ENCODE data around the gene ZNF30.
"Not testable (repeated sequence)": the region's sequence is repeated elsewhere in the genome, so short reads cannot be mapped to it uniquely, and the experiment has no call there.

Gene ZNF30

DNA sequence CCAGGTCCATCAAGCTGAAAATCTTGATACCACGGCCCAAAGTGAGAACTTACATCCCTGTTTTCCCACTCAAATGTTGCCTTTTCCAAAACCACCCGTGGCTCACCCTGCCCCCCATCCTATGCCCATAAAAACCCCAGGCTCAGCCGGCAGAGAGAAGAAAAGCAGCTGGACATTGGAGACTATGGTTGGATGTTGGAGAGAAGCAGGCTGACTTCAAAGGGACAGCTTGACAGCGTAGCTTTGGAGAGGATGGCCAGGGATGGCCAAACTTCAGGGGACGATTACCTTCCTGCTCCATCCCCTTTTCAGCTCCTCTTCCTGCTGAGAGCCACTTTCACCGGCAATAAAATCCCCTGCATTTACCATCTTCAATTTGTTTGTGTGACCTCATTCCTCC, 40.8 kb downstream of the ZNF30 start:
- Histone ChIP-seq H3K4me1 (ENCODE audit: control insufficient read depth in 5 of 5, insufficient read depth in 5 of 5, low read length in 5 of 5) (peaks cover 0 to 19% (median 16%) of the 10 kb centered on the region in 5 donors), H3K27ac (ENCODE audit: low read depth, low read length) (no peak overlapping the region), H3K36me3 (ENCODE audit: control insufficient read depth in 5 of 5, insufficient read depth in 5 of 5, low read length in 5 of 5) (no peaks in the 10 kb centered on the region), H3K27me3 (ENCODE audit: control insufficient read depth in 5 of 5, insufficient read depth in 4 of 5, low read length in 5 of 5) (no peaks in the 10 kb centered on the region), H3K9me3 (ENCODE audit: control insufficient read depth in 5 of 5, low read length in 5 of 5) (peaks cover 0 to 6% (median 2%) of the 10 kb centered on the region in 5 donors), H3K4me3 (ENCODE audit: low read depth in 1 of 5, low read length in 5 of 5) (no peak overlapping the region), H3K9ac (ENCODE audit: low read length in 5 of 5) (no peak overlapping the region)

DNA sequence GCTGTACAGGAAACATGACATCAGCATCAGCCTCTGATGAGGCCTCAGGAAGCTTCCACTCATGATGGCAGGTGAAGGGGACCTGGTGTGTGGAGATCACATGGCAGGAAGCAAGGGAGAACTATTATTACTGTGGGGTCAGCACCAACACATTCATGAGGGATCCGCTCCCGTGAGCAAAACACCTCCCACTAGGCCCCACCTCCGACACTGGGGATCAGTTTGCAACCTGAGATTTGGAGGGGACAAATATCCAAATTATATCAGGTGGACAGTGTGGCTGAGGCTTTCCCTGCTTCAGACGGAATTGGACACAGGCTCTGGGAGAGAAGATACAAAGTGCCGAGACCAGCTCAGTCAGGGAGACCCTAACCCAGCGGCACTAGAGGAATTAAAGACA, 43.0 kb downstream of the ZNF30 start:
- no peaks in the 10 kb centered on the region for H3K36me3 ChIP-seq (ENCODE audit: control insufficient read depth in 5 of 5, insufficient read depth in 5 of 5, low read length in 5 of 5)
- no peak overlapping the region for H3K4me3 ChIP-seq (ENCODE audit: low read depth in 1 of 5, low read length in 5 of 5)
- no peak overlapping the region for H3K27ac ChIP-seq (ENCODE audit: low read depth, low read length)
- H3K4me1 ChIP-seq (ENCODE audit: control insufficient read depth in 5 of 5, insufficient read depth in 5 of 5, low read length in 5 of 5), result peaks cover 2 to 18% (median 11%) of the 10 kb centered on the region in 5 donors
- no peaks in the 10 kb centered on the region for H3K27me3 ChIP-seq (ENCODE audit: control insufficient read depth in 5 of 5, insufficient read depth in 4 of 5, low read length in 5 of 5)
- H3K9me3 ChIP-seq (ENCODE audit: control insufficient read depth in 5 of 5, low read length in 5 of 5), result peaks cover 0 to 6% (median 2%) of the 10 kb centered on the region in 5 donors
- no peak overlapping the region for H3K9ac ChIP-seq (ENCODE audit: low read length in 5 of 5)

DNA sequence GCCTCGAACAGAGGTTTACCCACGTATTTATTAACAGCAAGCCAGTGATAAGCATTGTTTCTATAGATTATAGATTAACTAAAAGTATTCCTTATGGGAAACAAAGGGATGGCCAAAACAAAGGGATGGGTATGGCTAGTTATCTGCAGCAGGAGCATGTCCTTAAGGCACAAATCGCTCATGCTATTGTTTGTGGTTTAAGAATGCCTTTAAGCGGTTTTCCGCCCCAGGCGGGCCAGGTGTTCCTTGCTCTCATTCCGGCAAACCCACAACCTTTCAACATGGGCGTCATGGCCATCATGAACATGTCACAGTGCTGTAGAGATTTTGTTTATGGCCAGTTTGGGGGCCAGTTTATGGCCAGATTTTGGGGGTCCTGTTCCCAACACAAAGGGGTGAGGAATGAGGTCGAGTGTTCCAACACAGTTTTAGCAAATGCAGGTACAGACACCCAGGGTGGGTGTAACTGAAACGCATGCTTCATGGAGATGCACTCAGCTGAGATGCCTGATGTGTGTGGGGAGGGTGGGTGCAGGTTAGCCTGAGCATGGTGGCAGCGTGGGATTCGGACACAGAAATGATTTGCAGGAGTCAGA, 43.6 kb downstream of the ZNF30 start:
- H3K36me3 ChIP-seq (ENCODE audit: control insufficient read depth in 5 of 5, insufficient read depth in 5 of 5, low read length in 5 of 5); H3K9me3 ChIP-seq (ENCODE audit: control insufficient read depth in 5 of 5, low read length in 5 of 5); H3K4me3 ChIP-seq (ENCODE audit: low read depth in 1 of 5, low read length in 5 of 5); H3K9ac ChIP-seq (ENCODE audit: low read length in 5 of 5); H3K27ac ChIP-seq (ENCODE audit: low read depth, low read length); H3K27me3 ChIP-seq (ENCODE audit: control insufficient read depth in 5 of 5, insufficient read depth in 4 of 5, low read length in 5 of 5): not testable (repeated sequence)
- peaks cover 2 to 18% (median 11%) of the 10 kb centered on the region in 5 donors for H3K4me1 ChIP-seq (ENCODE audit: control insufficient read depth in 5 of 5, insufficient read depth in 5 of 5, low read length in 5 of 5)

DNA sequence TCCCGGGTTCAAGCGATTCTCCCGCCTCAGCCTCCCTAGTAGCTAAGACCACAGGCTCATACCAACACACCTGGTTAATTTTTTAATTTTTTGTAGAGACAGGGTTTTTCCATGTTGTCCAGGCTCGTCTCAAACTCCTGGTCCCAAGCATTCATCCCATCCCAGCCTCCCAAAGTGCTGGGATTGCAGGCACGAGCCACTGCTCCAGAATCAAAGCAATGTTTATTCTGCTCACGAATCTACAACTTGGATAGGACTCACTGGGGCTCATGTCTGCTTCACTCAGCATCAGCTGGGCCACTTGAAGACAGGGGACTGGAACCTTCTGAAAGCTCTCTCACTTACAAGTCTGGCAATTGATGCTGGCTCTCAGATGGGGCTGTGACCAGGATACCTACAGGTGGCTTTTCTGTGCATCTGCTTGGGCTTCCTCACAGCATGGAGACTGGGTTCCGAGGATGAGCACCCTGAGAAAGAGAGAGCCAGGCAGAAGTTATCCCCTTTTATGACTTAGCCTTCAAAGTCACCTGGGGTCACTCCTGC, 45.5 kb downstream of the ZNF30 start:
- Histone ChIP-seq H3K27me3 (ENCODE audit: control insufficient read depth in 5 of 5, insufficient read depth in 4 of 5, low read length in 5 of 5) (no peaks in the 10 kb centered on the region), H3K9me3 (ENCODE audit: control insufficient read depth in 5 of 5, low read length in 5 of 5) (peaks cover 2 to 13% (median 6%) of the 10 kb centered on the region in 5 donors), H3K27ac (ENCODE audit: low read depth, low read length) (no peak overlapping the region), H3K9ac (ENCODE audit: low read length in 5 of 5) (no peak overlapping the region), H3K4me3 (ENCODE audit: low read depth in 1 of 5, low read length in 5 of 5) (no peak overlapping the region), H3K4me1 (ENCODE audit: control insufficient read depth in 5 of 5, insufficient read depth in 5 of 5, low read length in 5 of 5) (peaks cover 2 to 18% (median 11%) of the 10 kb centered on the region in 5 donors), H3K36me3 (ENCODE audit: control insufficient read depth in 5 of 5, insufficient read depth in 5 of 5, low read length in 5 of 5) (no peaks in the 10 kb centered on the region)

DNA sequence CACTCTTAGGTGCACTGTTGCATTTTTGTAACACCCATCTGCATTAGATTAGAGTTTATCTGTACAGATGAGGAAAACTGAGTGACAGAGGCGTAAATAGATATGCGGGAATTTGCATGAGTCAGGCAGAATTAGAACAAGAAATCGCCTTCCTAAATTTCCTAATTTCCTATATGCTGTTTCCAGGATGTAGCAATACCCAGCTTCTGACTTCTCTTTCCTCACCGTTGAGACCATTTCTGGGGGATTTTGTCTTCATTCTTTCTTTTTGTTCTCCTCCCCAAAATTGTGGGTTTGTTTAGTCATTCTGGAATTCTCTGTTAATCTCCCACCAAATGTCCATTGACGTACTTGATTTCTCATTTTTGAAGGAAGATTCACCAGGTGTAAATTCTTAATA, 47.9 kb downstream of the ZNF30 start:
- Histone ChIP-seq H3K27me3 (ENCODE audit: control insufficient read depth in 5 of 5, insufficient read depth in 4 of 5, low read length in 5 of 5) (no peaks in the 10 kb centered on the region), H3K9ac (ENCODE audit: low read length in 5 of 5) (no peak overlapping the region), H3K4me3 (ENCODE audit: low read depth in 1 of 5, low read length in 5 of 5) (no peak overlapping the region), H3K4me1 (ENCODE audit: control insufficient read depth in 5 of 5, insufficient read depth in 5 of 5, low read length in 5 of 5) (peaks cover 2 to 18% (median 11%) of the 10 kb centered on the region in 5 donors), H3K9me3 (ENCODE audit: control insufficient read depth in 5 of 5, low read length in 5 of 5) (peaks cover 0 to 7% (median 6%) of the 10 kb centered on the region in 5 donors), H3K27ac (ENCODE audit: low read depth, low read length) (no peak overlapping the region), H3K36me3 (ENCODE audit: control insufficient read depth in 5 of 5, insufficient read depth in 5 of 5, low read length in 5 of 5) (no peaks in the 10 kb centered on the region)

DNA sequence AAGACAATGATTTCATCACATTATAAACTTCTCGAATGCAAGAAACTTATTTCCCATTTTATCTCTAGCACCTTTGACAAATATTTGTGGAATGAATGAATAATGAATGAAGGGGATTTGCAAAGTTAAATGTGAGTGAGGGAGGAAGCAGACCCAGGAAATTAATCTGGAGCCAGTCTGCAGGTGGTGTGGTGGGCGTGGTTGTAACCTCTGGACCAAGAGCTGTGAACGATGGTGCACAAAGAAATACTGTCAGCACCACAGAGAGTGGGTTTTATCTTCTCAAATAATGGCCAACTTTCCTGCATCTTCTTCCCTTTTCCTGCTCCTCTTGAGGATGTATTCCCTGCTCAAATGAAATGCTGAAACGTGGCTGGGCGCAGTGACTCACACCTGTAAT, 48.4 kb downstream of the ZNF30 start:
- H3K27ac ChIP-seq (ENCODE audit: low read depth, low read length), result no peak overlapping the region
- H3K9me3 ChIP-seq (ENCODE audit: control insufficient read depth in 5 of 5, low read length in 5 of 5), result peaks cover 0 to 7% (median 6%) of the 10 kb centered on the region in 5 donors

DNA sequence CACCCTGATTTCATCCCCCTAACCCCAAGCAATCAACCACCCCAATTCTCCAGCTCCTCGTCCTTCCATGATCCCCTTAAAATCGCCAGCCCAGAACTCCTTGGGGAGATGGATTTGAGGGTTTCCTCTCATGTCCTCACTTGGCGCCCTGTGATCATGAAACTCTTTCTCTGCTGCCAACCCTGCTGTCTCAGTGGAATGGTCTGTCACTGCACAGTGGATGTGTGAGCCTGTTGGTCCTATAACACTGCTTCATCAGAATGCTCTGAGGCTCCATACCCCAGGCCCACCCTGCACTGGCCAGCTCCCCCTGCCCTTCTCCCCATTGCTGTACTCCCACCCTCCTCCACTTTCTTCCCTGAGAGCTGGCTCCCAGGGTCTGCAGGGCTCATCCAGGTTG, 49.9 kb downstream of the ZNF30 start:
- Histone ChIP-seq H3K9me3 (ENCODE audit: control insufficient read depth in 5 of 5, low read length in 5 of 5) (peaks cover 0 to 7% (median 6%) of the 10 kb centered on the region in 5 donors), H3K27me3 (ENCODE audit: control insufficient read depth in 5 of 5, insufficient read depth in 4 of 5, low read length in 5 of 5) (no peaks in the 10 kb centered on the region), H3K4me1 (ENCODE audit: control insufficient read depth in 5 of 5, insufficient read depth in 5 of 5, low read length in 5 of 5) (peaks cover 2 to 18% (median 11%) of the 10 kb centered on the region in 5 donors), H3K27ac (ENCODE audit: low read depth, low read length) (no peak overlapping the region), H3K9ac (ENCODE audit: low read length in 5 of 5) (no peak overlapping the region), H3K36me3 (ENCODE audit: control insufficient read depth in 5 of 5, insufficient read depth in 5 of 5, low read length in 5 of 5) (no peaks in the 10 kb centered on the region), H3K4me3 (ENCODE audit: low read depth in 1 of 5, low read length in 5 of 5) (no peak overlapping the region)

More for the DNA sequence above, 48.4 kb downstream of the ZNF30 start:
- H3K9ac ChIP-seq (ENCODE audit: low read length in 5 of 5), result no peak overlapping the region
- peaks cover 2 to 18% (median 11%) of the 10 kb centered on the region in 5 donors for H3K4me1 ChIP-seq (ENCODE audit: control insufficient read depth in 5 of 5, insufficient read depth in 5 of 5, low read length in 5 of 5)
- H3K27me3 ChIP-seq (ENCODE audit: control insufficient read depth in 5 of 5, insufficient read depth in 4 of 5, low read length in 5 of 5), result no peaks in the 10 kb centered on the region
- H3K36me3 ChIP-seq (ENCODE audit: control insufficient read depth in 5 of 5, insufficient read depth in 5 of 5, low read length in 5 of 5), result no peaks in the 10 kb centered on the region
- no peak overlapping the region for H3K4me3 ChIP-seq (ENCODE audit: low read depth in 1 of 5, low read length in 5 of 5)

DNA sequence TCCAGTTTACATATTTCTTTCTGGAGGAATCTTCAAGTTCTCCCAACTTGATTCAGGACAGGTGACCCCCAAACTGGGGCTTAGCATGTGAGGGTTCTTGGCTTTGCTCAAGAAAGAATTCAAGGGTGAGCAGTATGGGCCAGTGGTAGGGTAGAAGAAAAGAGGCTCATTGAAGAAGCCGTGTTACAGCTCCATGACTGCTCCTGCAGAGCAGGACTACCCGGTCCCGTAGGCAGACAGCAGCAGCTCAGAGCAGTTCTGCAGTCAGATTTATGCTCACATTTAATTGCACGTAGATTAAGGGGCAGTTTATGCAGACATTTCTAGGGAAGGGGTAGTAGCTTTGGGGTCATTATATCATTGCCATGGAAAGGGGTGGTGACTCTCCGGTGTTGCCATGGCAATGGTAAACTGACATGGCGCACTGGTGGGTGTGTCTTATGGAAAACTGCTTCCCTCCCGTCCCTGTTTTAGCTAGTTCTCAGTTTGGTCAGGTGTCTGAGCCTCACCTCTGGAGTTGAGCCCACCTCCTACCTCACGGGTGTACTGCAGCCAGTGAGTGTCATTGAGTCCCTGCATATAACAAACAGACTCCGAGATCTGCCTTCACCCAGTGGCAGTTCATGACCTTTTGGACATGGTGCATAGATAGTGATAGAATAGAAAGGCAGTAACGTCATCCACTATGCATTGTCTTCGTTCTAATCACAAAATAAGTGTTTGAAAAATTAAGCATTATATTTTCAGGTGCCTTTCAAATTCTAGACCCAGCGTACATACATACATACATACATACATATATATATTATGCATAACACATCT, 53.3 kb downstream of the ZNF30 start:
- no peak overlapping the region for H3K9ac ChIP-seq (ENCODE audit: low read length in 5 of 5)
- H3K27ac ChIP-seq (ENCODE audit: low read depth, low read length), result no peak overlapping the region
- no peaks in the 10 kb centered on the region for H3K27me3 ChIP-seq (ENCODE audit: control insufficient read depth in 5 of 5, insufficient read depth in 4 of 5, low read length in 5 of 5)
- peaks cover 0 to 7% (median 6%) of the 10 kb centered on the region in 5 donors for H3K9me3 ChIP-seq (ENCODE audit: control insufficient read depth in 5 of 5, low read length in 5 of 5)
- no peak overlapping the region for H3K4me3 ChIP-seq (ENCODE audit: low read depth in 1 of 5, low read length in 5 of 5)
- peaks cover under 1 to 4% (median 1%) of the 10 kb centered on the region in 5 donors for H3K4me1 ChIP-seq (ENCODE audit: control insufficient read depth in 5 of 5, insufficient read depth in 5 of 5, low read length in 5 of 5)
- no peaks in the 10 kb centered on the region for H3K36me3 ChIP-seq (ENCODE audit: control insufficient read depth in 5 of 5, insufficient read depth in 5 of 5, low read length in 5 of 5)

DNA sequence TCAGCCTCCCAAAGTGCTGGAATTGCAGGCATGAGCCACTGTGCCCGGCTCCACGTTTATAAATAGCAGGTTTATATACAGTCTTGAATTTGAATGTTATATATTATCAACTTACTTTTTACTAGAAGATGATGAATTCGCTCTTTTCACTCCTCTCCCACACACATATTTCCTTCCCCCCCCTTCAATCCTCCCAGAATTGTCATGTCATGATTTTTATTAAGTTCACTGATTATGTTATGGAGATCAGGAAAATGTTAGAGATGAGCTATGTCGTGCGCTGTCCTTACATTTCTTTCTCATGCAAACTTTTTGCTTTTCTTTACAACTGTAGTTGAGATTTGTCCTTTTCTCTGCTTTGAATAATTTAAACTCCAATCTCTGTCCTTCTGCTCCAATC, 55.6 kb downstream of the ZNF30 start:
- no peak overlapping the region for H3K27ac ChIP-seq (ENCODE audit: low read depth, low read length)
- H3K9ac ChIP-seq (ENCODE audit: low read length in 5 of 5), result no peak overlapping the region
- H3K4me1 ChIP-seq (ENCODE audit: control insufficient read depth in 5 of 5, insufficient read depth in 5 of 5, low read length in 5 of 5), result peaks cover 1 to 16% (median 11%) of the 10 kb centered on the region in 5 donors

DNA sequence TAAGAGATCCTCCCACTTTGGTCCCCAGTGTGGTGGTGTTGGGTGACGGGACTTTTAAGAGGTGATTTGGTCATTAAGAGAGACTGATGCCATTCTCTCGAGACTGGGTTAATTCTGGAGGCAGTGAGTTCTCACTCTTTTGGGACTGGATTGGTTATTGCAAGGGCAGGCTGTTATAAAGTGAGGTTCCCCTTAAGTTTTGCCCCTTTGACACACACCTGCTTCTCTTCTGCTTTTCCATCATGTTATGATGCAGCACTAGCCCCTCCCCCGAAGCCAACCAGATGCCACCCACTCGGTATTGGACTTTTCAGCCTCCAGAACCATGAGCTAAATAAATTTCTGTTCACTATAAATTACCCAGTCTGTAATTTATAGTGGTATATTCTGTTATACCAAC, 57.1 kb downstream of the ZNF30 start:
- Histone ChIP-seq H3K9ac (ENCODE audit: low read length in 5 of 5) (no peak overlapping the region), H3K36me3 (ENCODE audit: control insufficient read depth in 5 of 5, insufficient read depth in 5 of 5, low read length in 5 of 5) (no peaks in the 10 kb centered on the region)

More for the DNA sequence above, 55.6 kb downstream of the ZNF30 start:
- Histone ChIP-seq H3K4me3 (ENCODE audit: low read depth in 1 of 5, low read length in 5 of 5) (no peak overlapping the region), H3K9me3 (ENCODE audit: control insufficient read depth in 5 of 5, low read length in 5 of 5) (no peaks in the 10 kb centered on the region), H3K27me3 (ENCODE audit: control insufficient read depth in 5 of 5, insufficient read depth in 4 of 5, low read length in 5 of 5) (no peaks in the 10 kb centered on the region), H3K36me3 (ENCODE audit: control insufficient read depth in 5 of 5, insufficient read depth in 5 of 5, low read length in 5 of 5) (no peaks in the 10 kb centered on the region)

More for the DNA sequence above, 57.1 kb downstream of the ZNF30 start:
- Histone ChIP-seq H3K27ac (ENCODE audit: low read depth, low read length) (no peak overlapping the region), H3K27me3 (ENCODE audit: control insufficient read depth in 5 of 5, insufficient read depth in 4 of 5, low read length in 5 of 5) (no peaks in the 10 kb centered on the region), H3K9me3 (ENCODE audit: control insufficient read depth in 5 of 5, low read length in 5 of 5) (no peaks in the 10 kb centered on the region), H3K4me3 (ENCODE audit: low read depth in 1 of 5, low read length in 5 of 5) (no peak overlapping the region), H3K4me1 (ENCODE audit: control insufficient read depth in 5 of 5, insufficient read depth in 5 of 5, low read length in 5 of 5) (peaks cover 1 to 16% (median 11%) of the 10 kb centered on the region in 5 donors)
